OCI-M1 (cell line): ENCODE measurements around the gene IPO9.
"Not testable (repeated sequence)": the region's sequence is repeated elsewhere in the genome, so short reads cannot be mapped to it uniquely, and the experiment has no call there.

ENCODE experiments used
- DNase-seq: peaks from one replicate; lab custom pipeline; 2025; lab: John Stamatoyannopoulos, UW

IPO9 gene

GRCh38 chr1:201848230-201848629 is 19.3 kb downstream of the IPO9 start:
- DNase-seq = no peak

- no peak for DNase-seq
Measured at GRCh38 chr1:201849372-201850052, 20.6 kb downstream of the IPO9 start.

- DNase-seq = no peak
Measured at GRCh38 chr1:201850053-201850397, 21.1 kb downstream of the IPO9 start.

- no peak for DNase-seq
Measured at GRCh38 chr1:201851949-201852348, 23.0 kb downstream of the IPO9 start.

- not testable (repeated sequence) for DNase-seq
Measured at GRCh38 chr1:201856722-201857121, 27.8 kb downstream of the IPO9 start.

- DNase-seq = no peak
Measured at GRCh38 chr1:201859424-201859823, 30.5 kb downstream of the IPO9 start.

GRCh38 chr1:201861448-201861847 is 32.5 kb downstream of the IPO9 start:
- DNase-seq = no peak

- DNase-seq = no peak
Measured at GRCh38 chr1:201870397-201870796, 41.4 kb downstream of the IPO9 start.

GRCh38 chr1:201874672-201875071 is 45.7 kb downstream of the IPO9 start:
- DNase-seq = no peak

- DNase-seq = no peak
Measured at GRCh38 chr1:201876148-201876818, 47.3 kb downstream of the IPO9 start.

GRCh38 chr1:201877877-201878401 is 49.0 kb downstream of the IPO9 start:
- DNase-seq = peak; percentile 64

GRCh38 chr1:201880928-201881571 is 52.1 kb downstream of the IPO9 start:
- peak; percentile 25 for DNase-seq

GRCh38 chr1:201881617-201882016 is 52.7 kb downstream of the IPO9 start:
- no peak for DNase-seq

- peak; percentile 91 for DNase-seq
Measured at GRCh38 chr1:201882665-201883132, 53.7 kb downstream of the IPO9 start.

- DNase-seq = no peak
Measured at GRCh38 chr1:201883266-201883665, 54.3 kb downstream of the IPO9 start.

GRCh38 chr1:201883786-201884185 is 54.8 kb downstream of the IPO9 start:
- DNase-seq = peak; percentile 87

- peak; percentile 47 for DNase-seq
Measured at GRCh38 chr1:201884425-201884824, 55.5 kb downstream of the IPO9 start.

- peak; percentile 68 for DNase-seq
Measured at GRCh38 chr1:201885531-201886075, 56.6 kb downstream of the IPO9 start.

GRCh38 chr1:201886103-201886885 is 57.3 kb downstream of the IPO9 start:
- DNase-seq = no peak

GRCh38 chr1:201887116-201887866 is 58.3 kb downstream of the IPO9 start:
- peak; percentile 30 for DNase-seq
